Measurements from ENCODE around the gene METTL21C.

The METTL21C gene

DNA sequence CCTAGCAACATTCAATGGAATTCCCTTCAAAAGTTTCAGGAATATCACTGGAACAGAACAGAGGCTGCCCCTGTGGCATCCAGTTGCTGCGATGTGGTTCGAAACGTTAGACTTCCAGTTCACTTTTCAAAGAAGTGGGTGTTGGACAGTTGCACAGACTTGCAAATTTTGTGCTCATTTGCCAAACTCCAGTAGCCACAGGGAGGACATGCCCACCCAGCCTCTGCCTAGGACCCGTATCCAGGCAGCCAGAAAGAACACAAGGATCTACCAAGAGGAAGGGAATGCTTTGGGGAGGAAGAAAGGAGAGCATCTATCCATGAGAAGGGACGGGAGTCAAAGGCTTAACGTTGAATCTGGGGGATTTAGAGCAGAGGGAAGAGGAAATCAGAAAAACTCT lies at the start of gene METTL21C:
METTL21C (minus strand) TSS at position 108 of the 400 bp plus-strand sequence. CDS start 546 bp downstream, outside the sequence.
- no peak for DNase-seq (ENCODE audit: low read depth)

DNA sequence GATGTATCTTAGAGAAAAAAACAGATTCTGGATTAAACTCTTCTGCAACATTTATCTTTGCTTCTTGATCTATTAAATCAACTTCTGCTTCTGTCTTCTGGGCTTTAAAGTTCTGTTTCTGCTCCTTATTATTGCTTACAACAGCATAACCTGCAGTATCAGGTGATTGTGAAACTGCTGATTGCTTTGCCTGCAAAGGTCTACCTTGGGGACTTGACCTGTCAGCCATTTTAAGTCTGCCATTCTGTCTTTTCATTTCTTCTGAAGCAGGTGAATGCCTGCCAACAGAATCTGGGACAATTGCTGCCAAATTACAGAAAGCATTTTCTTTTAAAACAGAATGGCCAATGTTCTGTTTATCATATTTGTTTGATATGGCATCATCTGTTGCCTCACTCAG lies 47.7 kb upstream of the METTL21C start:
- DNase-seq (ENCODE audit: low read depth), result no peak

DNA sequence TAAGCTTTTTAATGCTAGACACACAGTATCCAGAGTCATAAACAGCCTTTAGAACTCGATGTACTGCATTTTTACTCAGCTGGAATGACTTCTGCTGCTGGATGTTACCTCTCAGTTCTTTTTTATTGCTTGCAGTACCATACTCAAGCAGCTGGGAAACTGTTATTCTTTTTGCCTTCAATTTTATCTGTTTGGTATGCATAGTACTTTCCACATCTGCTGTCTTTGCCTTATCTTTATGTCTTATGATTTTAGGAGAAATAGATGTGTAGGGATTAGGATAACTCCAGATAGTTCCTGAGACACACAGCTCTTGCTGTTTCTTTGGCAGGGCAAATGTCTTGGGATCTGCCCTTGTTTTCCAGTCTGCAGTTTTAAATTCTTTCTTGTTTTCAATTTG lies 47.3 kb upstream of the METTL21C start:
- DNase-seq (ENCODE audit: low read depth), result no peak

DNA sequence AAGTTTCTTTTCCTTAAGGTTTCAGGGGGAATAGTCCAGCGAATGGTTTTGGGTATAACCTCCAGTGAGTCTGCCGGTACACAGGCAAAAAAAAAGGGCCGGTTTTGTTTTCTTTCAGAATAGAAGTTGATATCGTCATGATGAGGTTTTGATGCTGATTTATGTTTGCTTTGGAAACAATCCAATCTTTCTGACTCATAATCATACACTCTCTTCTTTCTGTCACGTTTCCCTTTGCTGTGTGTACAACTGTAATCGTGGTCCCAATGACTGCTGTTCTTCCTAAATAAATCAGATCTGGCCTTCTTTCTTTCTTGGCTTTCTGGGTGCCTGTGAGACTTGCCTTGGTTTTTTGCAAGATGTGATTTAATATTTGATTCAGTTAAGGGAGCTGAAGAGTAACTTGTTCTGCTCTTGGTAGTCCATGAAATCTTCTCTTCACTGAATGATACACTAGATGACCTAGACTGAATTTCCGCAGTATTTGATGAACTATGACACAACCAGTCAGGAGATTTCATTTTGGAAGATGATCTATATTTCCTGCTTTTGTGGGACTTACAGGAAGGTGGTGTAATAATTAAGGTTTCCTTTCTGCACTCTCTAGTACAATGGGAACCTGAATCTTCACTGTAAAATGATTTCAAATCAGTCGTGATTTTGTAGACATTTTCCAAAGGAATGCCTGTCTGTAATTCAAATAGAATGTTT lies 34.9 kb upstream of the METTL21C start:
- no peak for DNase-seq (ENCODE audit: low read depth)

DNA sequence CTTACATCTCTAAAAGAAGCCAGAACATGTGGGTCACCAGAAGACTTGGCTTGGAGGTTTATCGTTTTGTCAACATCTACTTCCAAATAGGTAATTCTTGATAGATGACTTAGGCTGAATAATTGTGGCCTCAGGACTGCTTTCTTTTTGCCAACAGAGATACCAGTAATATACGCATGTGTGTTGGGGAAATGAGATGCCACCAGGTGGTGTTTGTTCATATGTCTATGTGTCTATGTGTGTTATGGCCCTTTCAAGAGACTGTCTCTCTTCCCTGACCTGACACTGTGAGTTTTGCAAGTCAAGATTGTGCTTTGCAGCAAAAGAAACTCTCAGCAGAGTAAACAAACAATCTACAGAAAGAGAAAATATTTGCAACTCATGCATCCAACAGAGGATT lies 31.6 kb upstream of the METTL21C start:
- no peak for DNase-seq (ENCODE audit: low read depth)

DNA sequence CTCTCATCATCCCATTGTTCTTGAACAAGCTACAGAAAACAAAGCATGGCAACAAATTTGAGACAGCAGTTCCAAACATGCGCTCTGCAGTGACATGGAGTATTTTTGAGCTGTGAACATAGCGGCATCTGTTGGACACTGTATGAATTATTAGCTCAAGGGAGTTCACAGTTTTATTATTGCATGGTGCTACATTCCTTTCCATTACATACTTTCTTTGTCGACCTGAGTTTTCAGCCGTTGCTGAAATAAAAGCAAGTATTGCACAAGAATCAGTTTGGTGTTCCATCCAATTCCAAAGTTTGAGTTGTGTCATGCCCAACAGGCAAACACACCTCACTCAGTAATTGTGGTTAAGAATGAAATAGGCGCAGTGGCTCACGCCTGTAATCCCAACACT lies 30.1 kb upstream of the METTL21C start:
- no peak for DNase-seq (ENCODE audit: low read depth)

DNA sequence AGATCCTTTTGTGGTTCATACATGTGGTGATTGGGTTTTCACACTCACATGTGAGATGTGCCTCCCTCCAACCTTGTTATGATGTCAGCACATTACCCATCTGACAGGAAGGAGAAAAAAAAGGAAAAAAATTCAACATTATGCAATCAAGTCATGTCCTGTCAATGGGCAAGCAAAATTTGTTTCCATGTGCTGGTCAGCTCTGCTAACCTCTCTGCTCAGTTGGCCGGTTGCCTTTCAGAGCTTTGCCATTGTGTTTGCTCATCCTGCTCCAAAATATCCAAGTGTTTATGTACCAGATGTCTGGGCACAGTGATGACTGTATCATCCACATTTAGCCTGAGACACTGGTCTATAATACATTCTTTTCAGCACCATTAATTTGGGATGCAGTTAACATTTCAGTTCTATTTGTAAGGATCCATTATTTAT lies 27.0 kb upstream of the METTL21C start:
- no peak for DNase-seq (ENCODE audit: low read depth)

DNA sequence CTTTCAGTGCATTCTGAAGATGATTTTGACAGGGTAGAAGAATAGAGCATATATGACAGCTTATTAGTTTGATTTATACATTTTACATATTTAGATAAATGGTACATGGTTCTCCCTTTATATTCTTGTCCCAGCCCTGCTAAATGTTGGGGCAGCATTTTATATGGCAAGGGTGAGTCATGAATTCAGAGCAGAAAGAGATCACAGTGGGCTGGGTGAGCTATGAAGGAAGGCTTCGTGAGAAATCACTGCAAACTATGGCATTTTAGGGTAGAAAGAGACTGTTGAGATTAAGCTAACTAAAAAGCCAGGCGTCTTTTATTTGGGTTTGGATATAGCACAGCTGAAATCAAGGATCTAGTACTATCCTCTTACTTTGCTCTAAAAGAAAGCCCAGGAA lies 23.9 kb upstream of the METTL21C start:
- no peak for DNase-seq (ENCODE audit: low read depth)

DNA sequence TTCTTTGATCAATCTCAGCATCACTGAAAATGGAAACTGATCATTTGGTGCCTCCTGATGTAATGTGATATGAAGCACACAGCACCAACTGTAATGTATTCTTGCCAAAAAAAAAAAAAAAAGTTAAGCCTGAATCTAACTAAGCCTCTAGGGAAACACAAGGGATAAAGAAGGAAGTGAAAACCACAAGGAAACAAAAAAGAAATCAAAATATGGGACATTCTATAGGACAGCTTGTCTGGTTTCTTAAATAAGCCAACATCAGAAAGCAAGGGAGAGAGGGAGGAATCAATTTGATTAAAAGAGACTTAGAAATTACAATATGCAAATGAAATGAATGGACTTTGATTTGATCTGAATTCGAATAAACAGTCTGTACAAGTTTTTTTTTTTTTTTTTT lies 20.6 kb upstream of the METTL21C start:
- DNase-seq (ENCODE audit: low read depth), result no peak

DNA sequence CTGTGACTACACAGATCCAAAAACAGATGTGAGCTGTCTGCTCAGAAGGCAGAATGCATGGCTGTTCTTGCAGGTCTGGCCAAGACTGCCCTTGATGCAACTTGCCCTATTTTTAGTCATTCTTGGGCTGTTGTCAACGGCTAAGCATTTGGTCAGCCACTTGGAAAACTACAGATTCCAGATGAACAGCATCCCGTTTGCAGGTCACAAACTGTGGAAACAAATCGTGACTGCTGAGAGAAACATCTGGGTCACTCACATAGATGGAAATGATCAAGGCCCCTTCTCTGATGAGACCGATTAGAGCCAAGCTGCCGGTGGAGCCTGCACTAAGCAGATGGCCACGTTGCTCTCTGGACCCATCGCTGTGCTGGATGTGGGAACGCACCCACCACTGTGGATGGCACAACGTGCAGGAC lies 15.4 kb upstream of the METTL21C start:
- DNase-seq (ENCODE audit: low read depth), result no peak

DNA sequence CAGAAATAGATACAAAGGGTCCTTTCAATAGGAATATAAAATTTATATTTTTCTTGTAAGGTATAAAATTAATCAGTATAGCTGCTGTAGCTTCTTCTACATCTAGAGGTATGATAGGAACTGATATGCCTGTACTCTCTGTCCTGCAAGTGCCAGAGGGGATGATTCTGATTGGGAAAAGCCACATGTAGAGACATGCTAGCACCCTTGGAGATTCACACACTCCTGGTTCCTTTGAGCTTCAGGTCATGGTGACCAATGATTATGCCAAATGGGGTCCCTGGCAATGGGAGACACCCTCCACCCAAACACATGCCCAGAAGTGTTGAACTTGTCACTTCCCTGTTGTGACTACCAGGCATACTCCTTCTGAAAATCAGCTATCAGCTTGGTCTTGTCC lies 14.7 kb upstream of the METTL21C start:
- no peak for DNase-seq (ENCODE audit: low read depth)

DNA sequence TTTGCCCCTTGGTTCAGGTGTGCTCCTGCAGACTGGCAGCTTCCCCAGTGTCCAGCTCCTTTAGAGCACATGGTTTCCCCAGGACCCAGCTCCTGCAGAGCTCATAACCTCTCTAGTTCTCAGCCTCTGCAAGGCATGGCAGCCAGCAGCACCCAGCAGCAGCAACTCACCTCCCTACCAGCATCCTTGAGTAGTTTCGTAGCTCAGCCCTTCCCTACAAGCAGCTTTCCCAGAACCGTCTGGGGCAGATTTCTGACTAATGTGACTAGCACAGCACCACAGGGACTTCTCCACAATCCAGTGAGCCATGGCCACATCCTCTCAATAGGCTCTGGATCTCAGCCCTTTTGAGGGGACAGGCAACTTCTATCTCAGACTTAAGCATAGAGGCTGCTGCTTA lies 14.1 kb upstream of the METTL21C start:
- DNase-seq (ENCODE audit: low read depth), result no peak

DNA sequence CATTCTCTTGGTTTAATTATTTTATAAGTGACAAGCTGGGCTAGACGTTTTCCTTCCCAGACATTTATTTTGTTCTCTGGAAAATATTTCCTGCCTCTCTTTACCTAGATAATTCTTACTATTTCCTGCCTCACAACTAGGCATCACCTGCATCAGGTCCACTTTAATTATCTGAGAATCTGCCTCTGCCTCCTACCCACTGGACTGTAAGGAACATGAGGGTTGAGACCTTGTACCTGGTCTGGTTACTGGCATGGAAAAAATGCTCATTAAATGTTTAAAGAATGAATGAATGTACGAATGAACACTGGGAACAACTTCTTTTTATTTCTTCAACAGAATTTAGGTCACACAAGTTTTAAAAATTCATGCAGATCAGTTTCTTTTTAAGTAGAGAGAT lies 13.4 kb upstream of the METTL21C start:
- DNase-seq (ENCODE audit: low read depth), result no peak

DNA sequence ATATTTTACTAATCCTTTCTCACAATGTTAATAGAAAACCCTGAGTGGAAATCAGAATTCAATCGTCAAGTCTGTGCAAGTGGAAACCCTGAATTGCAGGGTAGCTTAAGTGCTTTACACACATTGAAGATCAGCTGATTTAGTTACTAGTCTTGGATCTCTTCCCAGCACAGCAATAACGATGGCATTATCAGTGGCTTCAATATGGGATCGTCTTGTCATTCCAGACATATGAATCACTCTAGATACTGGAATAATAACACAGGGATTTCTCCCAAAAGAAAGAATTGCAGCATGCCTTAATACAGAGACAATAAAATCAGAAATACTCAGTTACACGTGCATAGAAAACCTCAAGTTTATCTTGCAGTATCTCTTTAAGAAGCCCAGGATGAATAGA lies 12.6 kb upstream of the METTL21C start:
- DNase-seq (ENCODE audit: low read depth), result no peak

DNA sequence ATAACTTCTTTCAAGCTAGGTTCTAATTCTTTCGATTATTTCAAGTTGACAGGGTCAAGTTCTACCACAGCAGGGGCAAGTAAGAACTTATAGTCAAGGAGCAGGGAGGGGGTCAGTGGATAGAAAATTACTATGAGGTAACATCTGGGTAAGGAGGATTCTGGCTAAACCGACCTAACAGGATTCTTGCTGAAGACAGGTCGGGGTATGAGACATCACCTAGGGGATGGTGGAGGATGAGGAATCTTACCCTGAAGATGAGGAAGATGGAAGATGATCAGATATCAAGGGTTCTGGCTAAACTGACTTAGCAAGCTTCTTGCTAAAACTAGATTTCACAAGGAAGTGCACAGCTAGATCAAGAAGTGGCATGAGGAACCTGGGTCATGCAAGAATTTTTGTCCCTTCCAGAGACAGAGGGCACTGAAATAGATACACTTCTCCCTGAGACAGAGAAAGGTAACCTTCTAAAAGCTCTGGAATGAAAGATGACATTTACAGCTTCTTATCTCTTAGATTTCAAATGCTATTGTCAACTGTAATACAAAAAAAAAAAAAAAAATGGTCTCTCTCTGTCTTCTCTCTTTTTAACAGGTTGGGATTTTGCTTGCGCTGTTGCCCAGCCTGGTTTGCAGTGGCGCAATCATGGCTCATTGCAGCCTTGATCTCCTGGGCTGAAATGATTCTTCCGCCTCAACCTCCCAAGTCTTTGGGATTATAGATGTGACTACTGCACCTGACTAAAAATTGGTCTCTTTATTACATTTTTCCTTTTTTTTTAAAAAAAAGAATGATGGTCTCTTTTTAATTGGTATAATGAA lies 9.6 kb upstream of the METTL21C start:
- DNase-seq (ENCODE audit: low read depth), result no peak

DNA sequence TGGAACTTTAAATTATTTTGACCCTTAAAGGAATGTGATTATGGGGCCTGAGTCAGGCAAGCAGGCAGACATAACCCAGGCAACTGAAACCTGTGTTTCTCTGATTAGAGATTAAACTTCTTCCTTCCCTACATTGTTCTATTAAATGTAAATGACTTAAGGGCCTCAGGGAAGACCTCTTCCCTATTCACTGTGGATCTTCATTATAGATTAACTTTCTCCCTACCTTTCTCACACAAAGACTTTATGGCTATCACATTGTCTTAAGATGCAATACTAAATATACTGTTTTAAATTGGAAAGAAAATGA lies 8.8 kb upstream of the METTL21C start:
- no peak for DNase-seq (ENCODE audit: low read depth)

DNA sequence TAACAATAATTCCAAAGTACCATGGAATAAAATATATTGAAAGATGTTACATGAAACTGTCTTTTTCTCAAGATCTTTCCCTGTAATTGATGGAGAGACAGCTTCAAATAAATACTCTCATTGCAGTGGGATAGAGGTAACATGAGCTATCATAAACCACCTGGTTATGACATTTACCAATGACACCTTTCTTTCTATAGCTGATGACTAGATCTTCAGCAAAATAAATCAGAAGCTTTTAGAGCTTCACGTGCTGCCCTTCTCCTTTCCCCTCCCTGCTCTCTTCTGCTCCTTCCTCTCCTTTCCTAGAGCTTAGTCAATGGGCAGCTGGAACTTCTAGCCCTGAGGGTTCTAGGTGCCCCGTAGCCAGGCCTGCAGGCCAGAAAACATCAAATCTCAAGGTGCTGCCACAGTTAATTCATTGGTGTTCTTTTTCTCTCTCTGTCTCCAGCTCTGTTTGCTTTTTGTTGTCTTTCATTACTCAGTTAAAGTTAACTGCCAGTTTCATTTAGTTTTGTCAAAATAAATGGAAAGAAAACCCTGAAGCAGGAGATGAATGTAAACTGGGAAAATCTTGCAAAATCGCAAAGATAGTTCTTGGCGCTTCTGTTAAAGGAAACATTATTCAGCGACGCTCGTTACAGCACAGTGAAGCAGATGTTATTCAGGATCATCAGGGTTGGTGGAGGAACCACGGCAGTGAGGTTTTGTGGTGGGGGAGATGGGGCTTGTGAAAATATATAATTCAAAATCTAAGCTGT lies 8.3 kb upstream of the METTL21C start:
- no peak for DNase-seq (ENCODE audit: low read depth)

DNA sequence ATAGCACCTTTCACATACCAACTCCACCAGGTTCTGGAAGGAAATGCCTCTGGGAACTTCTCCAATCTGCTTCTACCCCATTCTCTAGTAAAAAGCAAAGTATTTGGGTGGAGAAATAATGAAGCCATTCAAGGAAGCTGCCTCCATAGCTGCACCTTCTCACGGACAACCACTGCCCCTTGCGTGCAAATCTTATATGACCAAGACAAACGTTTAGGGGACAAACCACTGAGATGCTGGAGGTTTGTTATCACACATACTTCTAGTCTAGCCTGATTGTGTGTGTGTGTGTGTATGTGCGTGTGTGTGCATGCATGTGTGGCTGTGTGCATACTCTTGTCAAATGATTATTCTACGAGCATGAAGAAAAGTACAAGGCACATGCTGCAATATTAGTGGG lies 6.5 kb upstream of the METTL21C start:
- DNase-seq (ENCODE audit: low read depth), result no peak

DNA sequence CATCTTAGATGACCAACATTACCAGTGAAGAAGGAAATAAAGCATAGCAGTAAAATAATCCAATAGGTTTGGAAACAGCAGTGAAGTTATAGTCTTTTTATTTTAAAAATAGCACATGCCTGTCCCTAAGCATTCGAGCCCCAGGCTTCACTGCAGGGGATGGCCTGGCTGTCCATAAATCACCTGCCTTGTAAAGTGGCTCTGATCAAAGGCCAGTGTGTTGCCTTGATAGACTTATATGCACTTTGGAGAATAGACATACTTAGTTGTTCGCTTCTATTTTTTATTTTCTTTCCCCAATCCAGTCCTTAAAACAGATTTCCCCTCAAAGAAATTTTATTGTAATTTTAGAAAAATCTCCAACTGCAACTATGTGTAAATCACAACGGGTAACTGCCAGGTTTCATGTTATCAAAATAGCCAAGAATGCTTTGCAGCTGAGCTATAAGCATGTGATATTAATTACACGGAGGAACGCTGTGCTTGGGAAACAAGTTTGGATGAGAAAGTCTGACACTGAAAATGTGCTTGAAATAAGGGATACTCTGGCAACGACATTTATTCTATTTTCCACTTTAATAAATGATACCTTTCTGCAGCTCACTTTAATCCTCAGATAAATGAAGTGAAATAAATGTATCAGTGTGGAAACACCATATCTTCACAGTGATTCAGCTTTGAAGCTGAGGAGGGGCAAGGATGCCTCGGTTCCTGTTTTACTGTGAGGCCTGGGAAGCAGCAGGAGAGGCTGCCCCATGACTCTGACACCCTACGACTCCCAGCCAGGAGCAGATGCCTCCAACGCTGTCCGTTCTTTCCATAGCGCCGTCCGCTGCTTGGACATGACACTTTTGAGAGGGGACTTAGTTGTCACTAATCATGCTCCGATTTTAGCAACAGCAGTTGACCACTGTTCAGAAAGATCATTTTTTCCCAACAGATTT lies 5.5 kb upstream of the METTL21C start:
- no peak for DNase-seq (ENCODE audit: low read depth)

DNA sequence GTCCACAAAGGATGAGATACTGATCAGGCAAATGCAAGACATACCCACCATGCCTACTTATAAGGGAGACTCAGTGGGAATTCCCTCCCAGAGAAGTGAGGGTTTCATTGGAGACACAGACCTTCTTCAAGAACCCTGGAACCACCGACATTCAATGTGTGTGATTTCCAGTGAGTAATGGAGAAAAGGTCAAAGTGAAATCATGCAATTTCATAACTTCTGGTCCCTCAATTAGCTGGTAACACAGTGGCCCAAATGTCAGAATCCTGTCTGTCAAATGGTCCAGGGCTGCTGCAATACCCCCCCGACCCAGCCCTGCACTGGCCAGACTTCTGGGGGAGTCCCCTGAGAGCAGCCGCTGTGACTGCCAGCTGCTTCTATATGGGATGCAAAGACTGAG lies 4.7 kb upstream of the METTL21C start:
- DNase-seq (ENCODE audit: low read depth), result no peak

DNA sequence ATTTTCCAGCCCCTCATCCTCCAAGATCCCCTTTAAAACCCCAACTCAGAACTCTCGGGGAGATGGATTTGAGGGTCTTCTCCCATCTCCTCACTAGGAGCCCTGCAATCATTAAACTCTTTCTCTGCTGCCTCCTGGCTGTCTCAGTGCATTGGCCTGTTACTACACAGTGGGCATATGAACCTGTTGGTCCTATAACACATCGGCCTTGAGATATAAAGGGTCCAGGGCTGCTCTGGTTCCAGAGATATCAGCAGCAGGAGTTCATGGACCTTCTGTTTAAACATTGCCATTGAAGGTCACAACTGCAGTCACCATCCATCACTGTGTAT lies 3.8 kb upstream of the METTL21C start:
- no peak for DNase-seq (ENCODE audit: low read depth)

Data from stimulated activated CD8-positive, alpha-beta memory T cell treated with anti-CD3 and anti-CD28 coated beads, Interleukin-12 subunit alpha, Interleukin-12 subunit beta, amount 100 ng/mL, for 4 hours (primary cell).